K562 (cell line): Measurements from ENCODE around the gene HPCA.

Source experiments
- KLF1 ChIP-seq: fragments of 450-650 bp; IDR thresholded peaks from 2 replicates; pipeline ENCODE4 v1.6.1; 2016; ENCODE audit warnings: missing genetic modification characterization, missing compliant biosample characterization
- SMARCA4 ChIP-seq: fragments of 450-650 bp; IDR thresholded peaks from 2 replicates; pipeline ENCODE4 v1.6.1; 2016
- TF ChIP-seq, protein P1 (sequence below), 3 experiments: IDR thresholded peaks in 2 of 3; conservative IDR thresholded peaks in 1 of 3; 2 replicates each; pipeline ENCODE4 v1.5.1; 2011 to 2012; ENCODE audit warnings: low read length in 3 of 3, mild to moderate bottlenecking in 3 of 3, control low read depth in 2 of 3, improper control_type of control experiment in 1 of 3, inconsistent platforms in 1 of 3, low read depth in 1 of 3, mixed read lengths in 1 of 3, moderate library complexity in 1 of 3; ENCODE audit not compliant: insufficient read depth in 2 of 3
- TF ChIP-seq, protein P2 (sequence below): fragments of 250-450 bp; sonication (Bioruptor Pico); IDR thresholded peaks from 2 replicates; pipeline ENCODE4 v1.8.0; 2021; ENCODE audit warnings: borderline replicate concordance, mild to moderate bottlenecking, moderate library complexity; ENCODE audit not compliant: poor library complexity, severe bottlenecking

DNA sequence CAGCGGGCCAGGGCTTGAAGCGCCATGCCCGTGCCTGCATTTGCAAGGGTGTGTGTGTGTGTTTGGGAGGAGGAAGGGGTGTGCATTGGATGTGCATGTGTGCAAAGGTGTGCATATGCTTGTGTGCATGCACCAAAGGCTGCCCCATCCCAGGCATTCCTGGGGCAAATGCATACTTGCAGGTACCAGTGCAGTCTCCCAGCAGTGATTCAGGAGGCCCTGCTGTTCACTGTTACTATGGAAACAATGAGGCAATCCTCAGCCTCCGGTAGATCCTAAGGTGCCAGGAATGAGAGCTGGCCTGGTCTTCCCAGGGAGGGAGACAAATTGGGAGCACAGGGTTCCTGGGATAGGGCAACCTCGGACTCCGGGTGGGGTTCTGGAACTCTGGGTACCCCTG is 8.1 kb upstream of the HPCA start:
- TF ChIP-seq, protein P1, sequence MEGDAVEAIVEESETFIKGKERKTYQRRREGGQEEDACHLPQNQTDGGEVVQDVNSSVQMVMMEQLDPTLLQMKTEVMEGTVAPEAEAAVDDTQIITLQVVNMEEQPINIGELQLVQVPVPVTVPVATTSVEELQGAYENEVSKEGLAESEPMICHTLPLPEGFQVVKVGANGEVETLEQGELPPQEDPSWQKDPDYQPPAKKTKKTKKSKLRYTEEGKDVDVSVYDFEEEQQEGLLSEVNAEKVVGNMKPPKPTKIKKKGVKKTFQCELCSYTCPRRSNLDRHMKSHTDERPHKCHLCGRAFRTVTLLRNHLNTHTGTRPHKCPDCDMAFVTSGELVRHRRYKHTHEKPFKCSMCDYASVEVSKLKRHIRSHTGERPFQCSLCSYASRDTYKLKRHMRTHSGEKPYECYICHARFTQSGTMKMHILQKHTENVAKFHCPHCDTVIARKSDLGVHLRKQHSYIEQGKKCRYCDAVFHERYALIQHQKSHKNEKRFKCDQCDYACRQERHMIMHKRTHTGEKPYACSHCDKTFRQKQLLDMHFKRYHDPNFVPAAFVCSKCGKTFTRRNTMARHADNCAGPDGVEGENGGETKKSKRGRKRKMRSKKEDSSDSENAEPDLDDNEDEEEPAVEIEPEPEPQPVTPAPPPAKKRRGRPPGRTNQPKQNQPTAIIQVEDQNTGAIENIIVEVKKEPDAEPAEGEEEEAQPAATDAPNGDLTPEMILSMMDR (IDR thresholded peaks at IDR 0.05 in 2 of 3, conservative IDR thresholded peaks at IDR 0.05 in 1 of 3; ENCODE audit: insufficient read depth in 2 of 3, low read depth in 1 of 3, low read length in 3 of 3): no peak
- TF ChIP-seq, protein P2, sequence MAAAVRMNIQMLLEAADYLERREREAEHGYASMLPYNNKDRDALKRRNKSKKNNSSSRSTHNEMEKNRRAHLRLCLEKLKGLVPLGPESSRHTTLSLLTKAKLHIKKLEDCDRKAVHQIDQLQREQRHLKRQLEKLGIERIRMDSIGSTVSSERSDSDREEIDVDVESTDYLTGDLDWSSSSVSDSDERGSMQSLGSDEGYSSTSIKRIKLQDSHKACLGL (CRISPR knock-in tag): no peak
- TF ChIP-seq SMARCA4 (no peak), KLF1 (no peak)
